GM12878 (cell line): ENCODE measurements around the gene MTR.

Source experiments
- BMI1 ChIP-seq: fragments of 450-650 bp; IDR thresholded peaks from 2 replicates; pipeline ENCODE4 v1.6.1; 2016; ENCODE audit warnings: mild to moderate bottlenecking, moderate library complexity, borderline replicate concordance
- CBX5 ChIP-seq: sonication (generic); IDR thresholded peaks from 2 replicates; pipeline ENCODE4 v1.6.1; 2016; ENCODE audit warnings: low read depth, moderate library complexity, mild to moderate bottlenecking, inconsistent platforms
- CREB1 ChIP-seq: IDR thresholded peaks from 2 replicates; pipeline ENCODE4 v1.6.1; 2012; ENCODE audit warnings: low read depth, mild to moderate bottlenecking, inconsistent platforms
- FOXK2 ChIP-seq: fragments of 450-650 bp; IDR thresholded peaks from 2 replicates; pipeline ENCODE4 v1.6.1; 2017; ENCODE audit warnings: mild to moderate bottlenecking, moderate library complexity
- MXI1 ChIP-seq: fragments of 150-350 bp; IDR thresholded peaks from 2 replicates; pipeline ENCODE4 v1.6.1; 2011; ENCODE audit warnings: low read depth, mild to moderate bottlenecking, inconsistent platforms, low read length, improper control_type of control experiment
- NFIC ChIP-seq: IDR thresholded peaks from 2 replicates; pipeline ENCODE4 v1.6.1; 2012; ENCODE audit warnings: low read depth, mild to moderate bottlenecking, inconsistent platforms, low read length, moderate library complexity
- POLR2A ChIP-seq: IDR thresholded peaks from 2 replicates; pipeline ENCODE4 v1.6.1; 2011; ENCODE audit warnings: low read depth, mild to moderate bottlenecking, low read length
- POLR2AphosphoS5 ChIP-seq: IDR thresholded peaks from 2 replicates; pipeline ENCODE4 v1.6.1; 2011; ENCODE audit warnings: mild to moderate bottlenecking, low read length, inconsistent platforms
- TAF1 ChIP-seq: IDR thresholded peaks from 2 replicates; pipeline ENCODE4 v1.6.1; 2011; ENCODE audit warnings: mild to moderate bottlenecking, low read depth, low read length, borderline replicate concordance
- TF ChIP-seq, protein P1 (sequence below), 3 experiments: IDR thresholded peaks in 2 of 3; conservative IDR thresholded peaks in 1 of 3; 2 replicates each; pipeline ENCODE4 v1.5.1; 2011; ENCODE audit warnings: low read depth in 3 of 3, low read length in 3 of 3, mild to moderate bottlenecking in 3 of 3, control low read depth in 2 of 3, moderate library complexity in 2 of 3, inconsistent platforms in 1 of 3, mixed read lengths in 1 of 3; ENCODE audit not compliant: control insufficient read depth in 2 of 3, insufficient read depth in 1 of 3; ENCODE audit errors: extremely low read depth in 1 of 3
- TF ChIP-seq, protein P2 (sequence below): IDR thresholded peaks from 2 replicates; pipeline ENCODE4 v1.6.1; 2012; ENCODE audit warnings: low read depth, low read length, improper control_type of control experiment
- TF ChIP-seq, protein P3 (sequence below): IDR thresholded peaks from 2 replicates; pipeline ENCODE4 v1.6.1; 2012; ENCODE audit warnings: mild to moderate bottlenecking, low read depth, low read length

DNA sequence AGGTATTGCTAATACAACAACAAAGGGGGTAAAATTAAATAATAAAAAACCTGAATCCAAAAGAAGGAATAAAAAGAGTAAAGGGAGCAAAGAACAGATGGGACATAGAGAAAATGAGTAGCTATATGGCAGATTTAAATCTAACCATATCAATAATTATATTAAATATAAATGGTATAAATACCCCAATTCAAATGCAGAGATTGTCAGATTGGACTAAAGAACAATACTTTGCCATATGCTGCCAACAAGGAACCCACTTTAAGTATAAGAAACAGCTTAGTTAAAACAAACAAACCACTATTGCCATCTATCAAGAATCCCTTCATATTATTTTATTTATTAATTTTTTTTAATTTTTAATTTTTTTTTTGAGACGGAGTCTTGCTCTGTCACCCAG is 122.4 kb downstream of the MTR start:
- TF ChIP-seq, protein P1, sequence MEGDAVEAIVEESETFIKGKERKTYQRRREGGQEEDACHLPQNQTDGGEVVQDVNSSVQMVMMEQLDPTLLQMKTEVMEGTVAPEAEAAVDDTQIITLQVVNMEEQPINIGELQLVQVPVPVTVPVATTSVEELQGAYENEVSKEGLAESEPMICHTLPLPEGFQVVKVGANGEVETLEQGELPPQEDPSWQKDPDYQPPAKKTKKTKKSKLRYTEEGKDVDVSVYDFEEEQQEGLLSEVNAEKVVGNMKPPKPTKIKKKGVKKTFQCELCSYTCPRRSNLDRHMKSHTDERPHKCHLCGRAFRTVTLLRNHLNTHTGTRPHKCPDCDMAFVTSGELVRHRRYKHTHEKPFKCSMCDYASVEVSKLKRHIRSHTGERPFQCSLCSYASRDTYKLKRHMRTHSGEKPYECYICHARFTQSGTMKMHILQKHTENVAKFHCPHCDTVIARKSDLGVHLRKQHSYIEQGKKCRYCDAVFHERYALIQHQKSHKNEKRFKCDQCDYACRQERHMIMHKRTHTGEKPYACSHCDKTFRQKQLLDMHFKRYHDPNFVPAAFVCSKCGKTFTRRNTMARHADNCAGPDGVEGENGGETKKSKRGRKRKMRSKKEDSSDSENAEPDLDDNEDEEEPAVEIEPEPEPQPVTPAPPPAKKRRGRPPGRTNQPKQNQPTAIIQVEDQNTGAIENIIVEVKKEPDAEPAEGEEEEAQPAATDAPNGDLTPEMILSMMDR (IDR thresholded peaks at IDR 0.05 in 2 of 3, conservative IDR thresholded peaks at IDR 0.05 in 1 of 3; ENCODE audit: control insufficient read depth in 2 of 3, extremely low read depth in 1 of 3, insufficient read depth in 1 of 3, low read depth in 3 of 3, low read length in 3 of 3) = no peak
- TF ChIP-seq FOXK2 = no peak
- TF ChIP-seq POLR2AphosphoS5 = no peak
- no peak for TF ChIP-seq CREB1
- no peak for TF ChIP-seq TAF1
- TF ChIP-seq BMI1 = no peak
- TF ChIP-seq CBX5 = no peak
- TF ChIP-seq, protein P2, sequence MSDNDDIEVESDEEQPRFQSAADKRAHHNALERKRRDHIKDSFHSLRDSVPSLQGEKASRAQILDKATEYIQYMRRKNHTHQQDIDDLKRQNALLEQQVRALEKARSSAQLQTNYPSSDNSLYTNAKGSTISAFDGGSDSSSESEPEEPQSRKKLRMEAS = no peak
- TF ChIP-seq POLR2A = no peak
- no peak for TF ChIP-seq MXI1
- TF ChIP-seq NFIC = no peak
- TF ChIP-seq, protein P3, sequence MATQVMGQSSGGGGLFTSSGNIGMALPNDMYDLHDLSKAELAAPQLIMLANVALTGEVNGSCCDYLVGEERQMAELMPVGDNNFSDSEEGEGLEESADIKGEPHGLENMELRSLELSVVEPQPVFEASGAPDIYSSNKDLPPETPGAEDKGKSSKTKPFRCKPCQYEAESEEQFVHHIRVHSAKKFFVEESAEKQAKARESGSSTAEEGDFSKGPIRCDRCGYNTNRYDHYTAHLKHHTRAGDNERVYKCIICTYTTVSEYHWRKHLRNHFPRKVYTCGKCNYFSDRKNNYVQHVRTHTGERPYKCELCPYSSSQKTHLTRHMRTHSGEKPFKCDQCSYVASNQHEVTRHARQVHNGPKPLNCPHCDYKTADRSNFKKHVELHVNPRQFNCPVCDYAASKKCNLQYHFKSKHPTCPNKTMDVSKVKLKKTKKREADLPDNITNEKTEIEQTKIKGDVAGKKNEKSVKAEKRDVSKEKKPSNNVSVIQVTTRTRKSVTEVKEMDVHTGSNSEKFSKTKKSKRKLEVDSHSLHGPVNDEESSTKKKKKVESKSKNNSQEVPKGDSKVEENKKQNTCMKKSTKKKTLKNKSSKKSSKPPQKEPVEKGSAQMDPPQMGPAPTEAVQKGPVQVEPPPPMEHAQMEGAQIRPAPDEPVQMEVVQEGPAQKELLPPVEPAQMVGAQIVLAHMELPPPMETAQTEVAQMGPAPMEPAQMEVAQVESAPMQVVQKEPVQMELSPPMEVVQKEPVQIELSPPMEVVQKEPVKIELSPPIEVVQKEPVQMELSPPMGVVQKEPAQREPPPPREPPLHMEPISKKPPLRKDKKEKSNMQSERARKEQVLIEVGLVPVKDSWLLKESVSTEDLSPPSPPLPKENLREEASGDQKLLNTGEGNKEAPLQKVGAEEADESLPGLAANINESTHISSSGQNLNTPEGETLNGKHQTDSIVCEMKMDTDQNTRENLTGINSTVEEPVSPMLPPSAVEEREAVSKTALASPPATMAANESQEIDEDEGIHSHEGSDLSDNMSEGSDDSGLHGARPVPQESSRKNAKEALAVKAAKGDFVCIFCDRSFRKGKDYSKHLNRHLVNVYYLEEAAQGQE = no peak
